Activated B cell treated with CpG ODN at 0.5 μM for 24 hours (primary cell): Measurements from ENCODE around the gene GMFB. TPM values are rescaled to one million over a fixed set of nuclear protein-coding genes. Genes with fewer than 3 reads are reported as not detected.

Experiments
- ATAC-seq: fragments of 200-7000 bp; cut with Tn5 transposase; one replicate; pipeline ENCODE4 v1.10.0; 2021; ENCODE audit warnings: low read depth, mild to moderate bottlenecking, moderate library complexity
- CTCF ChIA-PET: fragments of 350-600 bp; sonication (Branson Sonifier 250); formaldehyde crosslinking; loops from one replicate; lab custom pipeline; 2021; ENCODE audit warnings: antibody characterized with exemption; lab: Charles Lee
- POLR2A ChIA-PET: fragments of 350-600 bp; sonication (Branson Sonifier 250); formaldehyde crosslinking; loops from one replicate; lab custom pipeline; 2021; ENCODE audit warnings: antibody characterized with exemption; lab: Charles Lee
- DNase-seq: peaks from one replicate; pipeline ENCODE4 v3.0.0; 2022
- H3K27ac Mint-ChIP-seq: one replicate; pipeline ENCODE4 v1.8.0; 2020; ENCODE audit warnings: mixed read lengths
- H3K27me3 Mint-ChIP-seq: one replicate; pipeline ENCODE4 v1.8.0; 2021; ENCODE audit warnings: mixed read lengths
- H3K36me3 Mint-ChIP-seq: one replicate; pipeline ENCODE4 v1.8.0; 2021; ENCODE audit warnings: low read depth, mixed read lengths
- H3K4me1 Mint-ChIP-seq: one replicate; pipeline ENCODE4 v1.8.0; 2021; ENCODE audit warnings: mixed read lengths
- H3K4me3 Mint-ChIP-seq: one replicate; pipeline ENCODE4 v1.8.0; 2020; ENCODE audit warnings: mild to moderate bottlenecking, mixed read lengths
- H3K9me3 Mint-ChIP-seq: one replicate; pipeline ENCODE4 v1.8.0; 2020; ENCODE audit warnings: mixed read lengths
- intact Hi-C: fragments of 100-400 bp; cut with micrococcal nuclease; formaldehyde crosslinking; loops from one replicate; pipeline ENCODE4 v1.15.1; 2024
- total RNA-seq: library from RNA; stranded (reverse); gene quantifications from 2 replicates; pipeline ENCODE4 v1.2.3, GENCODE V29; 2022
- TF ChIP-seq, protein P1 (sequence below): fragments of 200-600 bp; IDR thresholded peaks from one replicate; pipeline ENCODE4 v1.8.0; 2022; ENCODE audit warnings: antibody characterized with exemption, mild to moderate bottlenecking

GMFB gene
- total RNA-seq, 1 donor from 2014 or later = 43.0 TPM

DNA sequence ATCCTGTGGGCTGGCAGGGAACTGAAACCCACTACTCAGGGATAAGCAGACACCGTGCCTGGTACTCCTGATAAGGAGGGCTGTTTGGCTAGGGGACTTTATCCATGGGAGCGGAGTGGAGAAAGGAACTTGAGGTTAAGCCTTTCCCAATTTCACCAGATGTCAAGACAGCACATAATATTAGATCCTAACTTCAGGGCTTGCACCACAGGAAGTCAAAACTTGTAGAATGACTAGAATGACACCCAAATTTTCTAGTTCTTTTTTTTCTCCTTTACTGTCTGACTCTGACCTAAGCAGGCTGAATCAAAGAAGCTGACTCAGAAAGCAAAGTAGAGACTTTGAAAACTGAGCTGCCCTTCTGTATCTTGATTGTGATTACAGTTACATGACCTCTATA is 13.8 kb upstream of the GMFB start:
- Mint-ChIP-seq H3K4me3 (no peak overlapping the region), H3K27ac (no peak overlapping the region), H3K9me3 (no peaks in the 10 kb centered on the region), H3K27me3 (peaks cover 17% of the 10 kb centered on the region), H3K36me3 (no peaks in the 10 kb centered on the region), H3K4me1 (no peaks in the 10 kb centered on the region)
- CTCF ChIA-PET = no interaction called here
- TF ChIP-seq, protein P1, sequence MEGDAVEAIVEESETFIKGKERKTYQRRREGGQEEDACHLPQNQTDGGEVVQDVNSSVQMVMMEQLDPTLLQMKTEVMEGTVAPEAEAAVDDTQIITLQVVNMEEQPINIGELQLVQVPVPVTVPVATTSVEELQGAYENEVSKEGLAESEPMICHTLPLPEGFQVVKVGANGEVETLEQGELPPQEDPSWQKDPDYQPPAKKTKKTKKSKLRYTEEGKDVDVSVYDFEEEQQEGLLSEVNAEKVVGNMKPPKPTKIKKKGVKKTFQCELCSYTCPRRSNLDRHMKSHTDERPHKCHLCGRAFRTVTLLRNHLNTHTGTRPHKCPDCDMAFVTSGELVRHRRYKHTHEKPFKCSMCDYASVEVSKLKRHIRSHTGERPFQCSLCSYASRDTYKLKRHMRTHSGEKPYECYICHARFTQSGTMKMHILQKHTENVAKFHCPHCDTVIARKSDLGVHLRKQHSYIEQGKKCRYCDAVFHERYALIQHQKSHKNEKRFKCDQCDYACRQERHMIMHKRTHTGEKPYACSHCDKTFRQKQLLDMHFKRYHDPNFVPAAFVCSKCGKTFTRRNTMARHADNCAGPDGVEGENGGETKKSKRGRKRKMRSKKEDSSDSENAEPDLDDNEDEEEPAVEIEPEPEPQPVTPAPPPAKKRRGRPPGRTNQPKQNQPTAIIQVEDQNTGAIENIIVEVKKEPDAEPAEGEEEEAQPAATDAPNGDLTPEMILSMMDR = no peak
- ATAC-seq (no peak), DNase-seq (no peak)
- POLR2A ChIA-PET = interaction anchor here (0.7 kb wide), 1 partner anchor 376 kb away, joined by 5 read pairs; no protein-coding TSS in a partner anchor
- intact Hi-C loops = no loop called here

DNA sequence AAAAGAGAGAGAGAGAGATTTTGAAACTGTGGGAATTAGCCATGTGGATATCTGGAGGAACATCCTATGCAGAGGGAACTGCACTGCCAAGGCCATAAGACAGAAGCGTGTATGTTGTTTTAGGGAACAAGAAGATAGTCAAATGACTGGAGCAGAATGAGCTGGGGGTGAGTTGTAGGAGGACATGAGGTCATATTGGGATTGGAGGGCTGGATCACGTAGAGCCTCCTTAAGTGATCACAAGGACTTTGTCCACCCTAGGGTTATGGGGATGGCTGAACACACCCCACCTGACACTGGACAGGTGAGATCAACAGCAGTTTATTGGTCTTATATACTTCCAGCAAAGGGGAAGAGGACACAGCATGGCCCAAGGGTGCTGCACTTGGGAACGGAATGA is 12.7 kb upstream of the GMFB start:
- intact Hi-C loops = no loop called here
- no peaks in the 10 kb centered on the region for H3K4me1 Mint-ChIP-seq
- H3K27me3 Mint-ChIP-seq = peaks cover 17% of the 10 kb centered on the region
- ChIA-PET CTCF (no interaction called here), POLR2A (no interaction called here)
- H3K36me3 Mint-ChIP-seq = no peaks in the 10 kb centered on the region
- H3K9me3 Mint-ChIP-seq = no peaks in the 10 kb centered on the region
- H3K4me3 Mint-ChIP-seq = no peak overlapping the region
- no peak overlapping the region for H3K27ac Mint-ChIP-seq
- TF ChIP-seq, protein P1 = no peak
- no peak for DNase-seq
- ATAC-seq = no peak

DNA sequence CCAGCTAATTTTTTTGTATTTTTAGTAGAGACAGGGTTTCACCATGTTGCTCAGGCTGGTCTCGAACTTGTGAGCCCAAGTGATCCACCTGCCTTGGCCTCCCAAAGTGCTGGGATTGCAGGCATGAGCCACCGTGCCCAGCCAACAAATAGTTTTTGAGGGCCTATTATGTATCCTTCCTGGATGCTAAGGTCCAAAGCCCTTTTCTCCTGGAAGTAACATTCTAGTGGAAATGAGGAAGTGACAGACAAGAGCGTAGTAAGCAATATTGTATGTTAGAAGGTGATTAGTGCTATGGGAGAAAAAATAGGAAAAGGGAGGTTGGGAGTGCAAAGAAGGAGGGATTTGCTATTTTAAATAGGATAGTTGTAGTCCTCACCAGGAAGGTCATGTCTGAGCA is 12.0 kb upstream of the GMFB start:
- peaks cover 20% of the 10 kb centered on the region for H3K27me3 Mint-ChIP-seq
- no peak for DNase-seq
- intact Hi-C loops = no loop called here
- no peaks in the 10 kb centered on the region for H3K9me3 Mint-ChIP-seq
- no peak overlapping the region for H3K27ac Mint-ChIP-seq
- H3K4me1 Mint-ChIP-seq = no peaks in the 10 kb centered on the region
- H3K36me3 Mint-ChIP-seq = no peaks in the 10 kb centered on the region
- no peak overlapping the region for H3K4me3 Mint-ChIP-seq
- ChIA-PET POLR2A (no interaction called here), CTCF (no interaction called here)
- ATAC-seq = no peak
- TF ChIP-seq, protein P1 = no peak

DNA sequence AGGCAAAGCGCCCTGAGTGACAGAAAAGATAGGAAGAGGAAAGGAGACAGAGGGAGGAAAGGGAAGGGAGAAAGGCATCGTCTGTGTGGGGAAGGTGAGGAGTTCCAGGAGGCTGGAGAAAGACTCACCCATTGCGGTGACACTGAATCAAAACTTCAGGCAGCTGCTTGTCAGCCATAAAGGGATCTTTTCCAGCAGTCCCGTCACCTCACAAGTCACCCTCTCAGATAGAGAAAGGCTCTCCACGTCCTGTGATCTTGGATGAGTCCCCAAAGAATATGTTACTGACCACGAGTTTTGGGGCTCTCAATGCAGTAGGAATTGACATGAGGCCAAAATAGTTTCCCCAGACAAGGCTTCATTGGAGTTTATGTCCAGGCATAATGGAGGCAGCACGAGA is 9.8 kb upstream of the GMFB start:
- ChIA-PET POLR2A (no interaction called here), CTCF (no interaction called here)
- H3K4me3 Mint-ChIP-seq = no peak overlapping the region
- no peaks in the 10 kb centered on the region for H3K36me3 Mint-ChIP-seq
- TF ChIP-seq, protein P1 = no peak
- peaks cover 20% of the 10 kb centered on the region for H3K27me3 Mint-ChIP-seq
- DNase-seq (no peak), ATAC-seq (no peak)
- intact Hi-C loops = no loop called here
- no peaks in the 10 kb centered on the region for H3K4me1 Mint-ChIP-seq
- H3K27ac Mint-ChIP-seq = no peak overlapping the region
- no peaks in the 10 kb centered on the region for H3K9me3 Mint-ChIP-seq

DNA sequence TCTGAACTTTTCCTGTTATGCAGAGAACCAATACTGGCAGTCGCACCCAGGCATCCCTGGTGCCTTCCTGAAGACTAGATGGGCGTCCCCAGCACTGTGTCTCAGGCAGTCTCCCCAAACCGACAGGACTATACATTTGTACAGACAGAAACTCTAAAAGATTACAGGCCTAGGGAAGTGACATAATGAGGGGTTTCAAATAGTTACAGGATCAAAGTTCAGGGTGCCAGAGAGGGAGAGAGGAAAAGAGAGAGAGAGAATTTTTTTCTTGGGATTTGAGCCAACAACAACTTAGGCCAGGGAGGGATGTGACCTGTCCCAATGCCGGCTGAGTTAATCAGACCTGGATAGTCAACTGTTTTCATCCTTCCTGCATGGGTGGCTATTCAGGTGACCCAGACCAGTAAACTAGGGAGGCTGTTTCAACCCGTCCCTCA is 9.3 kb upstream of the GMFB start:
- ChIA-PET POLR2A (no interaction called here), CTCF (no interaction called here)
- Mint-ChIP-seq H3K9me3 (no peaks in the 10 kb centered on the region), H3K4me3 (no peak overlapping the region), H3K27ac (no peak overlapping the region), H3K4me1 (no peaks in the 10 kb centered on the region), H3K36me3 (no peaks in the 10 kb centered on the region), H3K27me3 (peaks cover 20% of the 10 kb centered on the region)
- TF ChIP-seq, protein P1 = no peak
- intact Hi-C loops = no loop called here
- no peak for DNase-seq
- ATAC-seq = no peak
